HTERT RPE-1 (cell line): ENCODE results near the gene STYX.

Experiments used
- in situ Hi-C: fragments of 300-500 bp; cut with MboI; formaldehyde crosslinking; loops from 4 replicates; pipeline ENCODE4 v1.14.3; 2020; ENCODE audit warnings: low sequenced_read_pairs

The STYX gene, protein sequence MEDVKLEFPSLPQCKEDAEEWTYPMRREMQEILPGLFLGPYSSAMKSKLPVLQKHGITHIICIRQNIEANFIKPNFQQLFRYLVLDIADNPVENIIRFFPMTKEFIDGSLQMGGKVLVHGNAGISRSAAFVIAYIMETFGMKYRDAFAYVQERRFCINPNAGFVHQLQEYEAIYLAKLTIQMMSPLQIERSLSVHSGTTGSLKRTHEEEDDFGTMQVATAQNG

GRCh38 chr14:52729925-52730708 is at the start of gene STYX:
TSS of gene STYX (plus strand) at chr14:52730166. CDS start at chr14:52730475, 309 bp downstream.
- in situ Hi-C loops: no loop called here

DNA sequence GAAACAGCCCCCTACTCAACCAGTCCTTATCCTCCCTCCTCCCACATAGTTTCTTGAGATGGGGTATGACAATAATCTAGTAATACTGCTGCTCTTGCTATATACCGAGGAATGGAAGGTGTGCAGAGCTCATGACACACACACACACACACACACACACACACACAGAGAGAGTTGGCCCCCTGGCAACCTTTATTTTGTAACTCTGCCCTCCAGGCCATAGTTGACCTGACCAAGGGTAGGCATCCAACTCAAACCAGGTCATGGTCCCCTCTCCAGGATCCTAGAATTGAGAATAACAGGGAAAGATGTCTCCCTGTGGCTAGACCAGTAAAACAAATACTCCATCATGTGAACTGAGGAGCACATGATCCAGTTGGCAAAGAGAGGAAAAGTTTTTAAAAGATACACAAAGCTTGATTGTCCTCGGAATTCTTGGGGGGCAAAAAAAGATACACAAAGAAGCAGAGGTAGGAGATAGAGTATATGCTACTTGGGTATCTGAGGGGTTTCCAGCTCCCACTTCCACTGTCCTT is 45.9 kb upstream of the STYX start:
- in situ Hi-C loops: no loop called here

DNA sequence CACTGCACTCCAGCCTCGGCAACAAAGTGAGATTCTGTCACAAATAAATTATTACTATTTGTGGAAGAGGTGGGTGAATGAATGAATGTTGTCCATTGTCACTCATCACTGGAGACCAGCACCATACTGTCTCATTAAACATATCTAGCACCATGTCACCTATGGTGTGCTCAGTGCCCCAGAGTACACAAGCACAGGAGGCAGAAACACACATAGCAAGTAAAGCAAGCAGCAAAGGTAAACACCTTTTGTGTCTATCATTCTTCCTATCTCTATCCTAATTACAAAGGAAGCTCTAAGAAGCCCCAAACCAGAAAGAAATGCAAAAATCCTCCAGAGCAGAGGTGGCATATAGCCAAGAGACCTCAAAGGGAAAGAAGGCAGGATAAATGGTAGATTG is 43.8 kb upstream of the STYX start:
- in situ Hi-C loops: no loop called here

DNA sequence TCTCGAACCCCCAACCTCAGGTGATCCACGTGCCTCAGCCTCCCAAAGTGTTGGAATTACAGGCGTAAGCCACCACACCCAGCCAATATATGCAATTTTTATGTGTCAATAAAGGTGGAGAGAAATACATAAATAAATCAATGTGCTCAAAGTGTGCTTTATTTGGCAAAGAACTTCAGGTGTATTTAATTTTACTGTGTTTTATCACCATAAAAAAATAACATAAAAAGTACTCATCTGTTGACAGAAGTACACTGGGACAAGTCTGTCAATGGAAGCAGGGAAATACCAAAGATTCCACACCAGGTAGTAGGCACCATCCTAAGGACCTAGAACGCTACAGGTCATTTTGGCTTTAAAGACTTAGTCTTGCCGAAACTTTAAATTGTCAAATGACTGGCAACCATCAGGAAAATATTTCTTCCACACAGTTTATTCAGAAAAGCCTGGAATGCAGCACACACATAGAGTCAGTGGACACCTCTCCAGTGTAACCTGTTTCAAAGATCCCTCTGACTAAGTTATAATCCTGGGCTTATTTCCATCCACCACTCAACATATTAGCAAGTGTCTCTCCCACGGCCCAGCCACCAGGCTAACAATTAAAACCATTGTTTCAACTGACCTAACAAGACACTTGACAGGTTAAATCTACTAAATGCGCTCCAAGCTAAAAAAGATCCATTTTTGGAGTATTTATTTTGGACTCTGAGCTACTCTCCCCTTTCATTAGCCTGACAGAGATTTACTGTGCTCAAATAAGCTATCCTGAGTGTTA is 38.8 kb upstream of the STYX start:
- in situ Hi-C loops: no loop called here

DNA sequence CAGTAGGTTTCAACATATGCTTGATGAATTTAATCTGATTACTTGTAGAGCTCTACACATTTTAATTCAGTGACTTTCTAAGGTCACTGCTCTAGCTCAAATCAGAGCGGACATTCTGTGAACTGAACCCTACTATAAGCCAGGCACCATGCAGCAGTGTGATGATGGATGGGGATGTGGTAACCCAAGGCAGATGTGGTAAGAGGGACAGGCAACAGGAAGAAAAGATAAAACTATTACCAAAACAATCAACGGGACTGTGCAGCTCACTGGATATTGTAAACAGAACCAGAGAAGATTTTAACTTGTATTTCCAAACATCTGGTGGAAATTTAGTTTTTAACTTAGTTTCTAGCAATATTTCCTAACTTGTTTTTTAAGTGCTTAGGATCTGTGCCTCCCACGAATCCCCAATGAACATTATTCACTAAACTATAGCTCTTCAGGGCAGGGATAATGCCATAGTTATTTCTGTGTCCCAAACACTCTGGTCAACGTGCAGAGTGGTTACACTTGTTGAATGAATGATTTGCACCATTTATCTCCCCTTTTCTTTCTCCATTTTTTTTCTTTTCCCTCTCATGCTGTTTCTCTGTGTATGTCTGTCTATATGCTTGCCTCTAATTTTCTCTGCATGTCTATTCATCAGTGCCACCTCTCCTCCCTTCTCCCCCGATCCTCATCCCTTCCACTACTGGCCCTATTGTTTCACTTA is 37.6 kb upstream of the STYX start:
- in situ Hi-C loops: no loop called here

DNA sequence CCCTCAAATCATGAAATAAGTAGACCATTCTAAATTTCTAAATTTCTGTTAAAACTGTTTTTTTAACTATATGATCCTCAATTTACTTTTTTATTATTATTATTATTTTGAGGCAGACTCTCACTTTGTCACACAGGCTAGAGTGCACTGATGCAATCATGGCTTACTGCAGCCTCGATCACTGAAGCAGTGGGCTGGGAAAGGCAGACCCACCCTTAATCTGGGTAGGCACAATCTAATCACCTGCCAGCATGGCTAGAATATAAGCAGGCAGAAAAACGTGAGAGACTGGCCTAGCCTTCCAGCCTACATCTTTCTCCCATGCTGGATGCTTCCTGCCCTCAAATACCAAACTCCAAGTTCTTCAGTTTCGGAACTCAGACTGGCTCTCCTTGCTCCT is 36.9 kb upstream of the STYX start:
- in situ Hi-C loops: no loop called here

DNA sequence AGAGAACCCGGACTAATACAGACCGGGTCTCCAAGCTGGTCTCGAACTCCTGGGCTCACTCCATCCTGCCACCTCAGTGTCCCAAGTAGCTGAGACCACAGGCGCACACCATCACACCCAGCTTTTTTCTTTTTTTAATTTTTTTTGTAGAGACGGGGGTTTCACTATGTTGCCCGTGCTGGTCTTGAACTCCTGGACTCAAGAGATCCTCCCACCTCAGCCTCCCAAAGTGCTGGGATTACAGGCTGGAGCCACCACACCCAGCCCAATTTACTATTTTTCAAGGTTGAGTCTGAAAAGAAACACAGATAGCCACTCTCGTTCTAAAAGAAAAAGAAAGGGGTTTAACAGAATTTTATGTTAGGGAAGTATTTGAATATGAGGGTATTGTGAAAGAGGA is 36.4 kb upstream of the STYX start:
- in situ Hi-C loops: no loop called here

DNA sequence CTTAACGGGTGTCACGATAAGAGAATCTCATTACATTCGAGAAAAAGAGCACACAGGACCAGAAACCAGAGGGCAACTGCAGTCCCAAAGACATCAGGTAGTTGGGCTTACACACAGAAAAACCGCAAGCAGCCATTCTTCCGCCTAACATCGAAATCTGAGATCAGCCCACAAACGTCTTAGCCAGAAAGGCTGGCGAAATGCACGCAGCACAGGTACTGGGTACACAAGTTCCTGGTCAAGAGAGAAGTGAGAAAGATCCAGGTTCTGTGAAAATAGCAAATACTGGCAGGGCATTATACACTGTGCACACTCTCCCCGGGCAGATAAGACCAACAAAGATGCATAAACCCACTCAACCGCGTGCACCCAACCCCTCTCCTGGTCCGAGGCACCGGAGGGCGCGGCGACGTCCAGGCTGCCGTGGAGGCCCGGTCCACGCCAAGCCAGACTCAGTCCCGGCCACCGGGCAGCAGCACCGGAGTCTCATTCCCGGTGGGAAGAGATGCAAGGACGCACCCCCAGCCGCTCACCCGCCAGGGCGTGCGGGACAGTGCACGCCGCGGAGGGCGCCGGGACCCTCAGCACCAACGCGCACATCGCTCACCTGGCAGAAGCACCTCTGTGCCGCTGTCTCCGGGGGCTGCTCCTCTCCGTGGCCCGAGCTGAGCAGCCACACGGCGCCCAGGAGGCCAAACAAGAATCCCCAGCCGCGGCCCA is 35.0 kb upstream of the STYX start:
- in situ Hi-C loops: no loop called here

GRCh38 chr14:52695481-52696091 is 34.4 kb upstream of the STYX start, which contains the start of gene ERO1A:
TSS of gene ERO1A (minus strand) at chr14:52695558. CDS start at chr14:52695481, 77 bp downstream.
- in situ Hi-C loops: no loop called here

DNA sequence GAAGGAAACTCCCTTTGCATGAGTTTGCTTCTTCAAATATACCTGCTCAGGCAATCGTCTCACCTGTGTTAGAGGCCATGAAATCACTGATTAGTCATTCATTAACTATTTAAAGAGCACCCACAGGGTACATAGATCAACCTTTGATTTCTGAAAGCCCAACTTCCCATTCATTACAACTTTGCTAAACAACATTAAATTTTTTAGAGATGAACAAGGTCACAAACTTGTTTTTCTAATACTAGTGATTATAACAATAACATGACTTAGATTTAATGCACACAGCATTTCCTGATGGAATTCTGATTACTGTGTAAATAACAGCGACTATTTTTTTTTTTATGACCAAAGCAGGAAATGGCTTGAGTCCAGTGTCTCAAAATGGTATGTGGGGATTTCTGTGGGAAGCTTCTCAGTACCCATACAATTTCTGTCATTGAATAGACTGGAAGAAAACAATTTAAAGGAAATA is 29.2 kb upstream of the STYX start:
- in situ Hi-C loops: no loop called here

DNA sequence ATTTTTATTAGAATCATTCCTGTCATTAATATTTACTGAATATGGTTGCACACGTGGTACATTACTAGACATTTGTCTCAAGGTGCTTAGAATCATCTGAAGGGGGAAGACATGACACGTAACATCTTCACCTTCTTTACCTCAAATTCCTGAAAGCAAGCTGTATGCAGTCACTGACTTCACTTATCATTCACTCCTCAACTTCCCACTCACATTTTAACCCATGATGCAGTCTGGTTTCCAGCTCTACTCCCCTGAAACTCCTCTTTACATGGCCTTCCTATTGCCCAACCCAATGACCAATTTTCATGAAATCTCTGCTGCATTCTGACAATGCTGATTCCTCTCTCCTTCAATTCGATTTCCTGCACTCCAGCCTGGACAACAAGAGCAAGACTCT is 28.7 kb upstream of the STYX start:
- in situ Hi-C loops: no loop called here

GRCh38 chr14:52703225-52703624 is 26.7 kb upstream of the STYX start:
- in situ Hi-C loops: no loop called here

DNA sequence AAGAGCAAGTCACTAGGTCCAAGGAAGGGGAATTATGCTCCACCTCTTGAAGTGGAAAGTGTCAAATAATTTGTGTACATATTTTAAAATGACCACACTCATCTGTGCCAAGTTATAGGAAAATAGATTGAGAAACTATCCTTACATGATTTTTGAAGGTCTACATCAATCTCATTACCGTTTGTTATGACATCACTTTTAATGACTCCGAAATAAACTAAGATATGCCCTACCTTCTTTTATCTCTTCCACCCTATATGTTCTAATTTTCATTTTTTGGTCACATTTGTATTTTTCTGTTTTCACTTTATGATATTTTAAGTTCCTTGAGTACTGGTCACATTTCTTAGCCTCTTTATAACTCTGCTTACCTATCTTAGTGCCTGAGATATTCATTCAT is 26.3 kb upstream of the STYX start:
- in situ Hi-C loops: no loop called here

DNA sequence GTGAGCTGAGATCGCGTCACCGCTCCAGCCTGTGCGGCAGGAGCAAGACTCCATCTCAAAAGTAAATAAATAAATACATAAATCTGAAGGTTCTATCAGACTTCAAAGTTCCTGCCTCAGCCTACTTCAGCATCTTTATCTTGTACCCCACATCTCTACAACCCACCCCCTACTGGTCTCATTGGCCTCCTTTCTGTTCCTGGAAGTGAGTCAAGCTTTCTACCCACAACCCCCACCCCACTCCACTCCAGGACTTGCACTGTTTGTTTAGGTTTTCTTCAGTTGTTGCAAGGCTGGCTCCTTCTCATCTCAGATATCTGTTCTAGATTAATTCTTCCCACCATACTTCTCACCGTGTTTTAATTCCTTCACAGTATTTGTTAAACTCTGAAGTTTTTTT is 23.7 kb upstream of the STYX start:
- in situ Hi-C loops: no loop called here

- in situ Hi-C loops: no loop called here
Measured at GRCh38 chr14:52706724-52707706, 23.0 kb upstream of the STYX start, which contains the start of gene PSMC6. TSS of gene PSMC6 (plus strand) at chr14:52707200. CDS start at chr14:52707220, 20 bp downstream.

DNA sequence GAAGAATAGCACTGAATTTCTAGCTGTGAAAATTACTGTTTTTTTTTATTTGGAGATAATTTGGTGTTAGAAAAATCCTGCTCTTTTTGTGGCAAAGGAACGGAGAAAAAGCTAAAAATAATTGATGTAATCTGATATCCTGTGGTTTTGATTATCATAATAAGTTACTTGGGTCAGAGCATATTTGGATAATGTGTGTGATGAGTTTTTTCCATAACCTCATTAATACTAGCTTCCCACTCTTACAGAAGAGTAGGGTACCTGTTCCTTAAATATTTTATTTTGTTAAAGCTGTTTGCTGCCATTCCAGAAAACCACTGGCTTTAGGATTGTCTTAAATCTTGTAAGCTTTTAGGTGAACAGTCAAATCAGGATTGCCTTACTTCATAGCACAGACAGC is 18.3 kb upstream of the STYX start:
- in situ Hi-C loops: no loop called here

DNA sequence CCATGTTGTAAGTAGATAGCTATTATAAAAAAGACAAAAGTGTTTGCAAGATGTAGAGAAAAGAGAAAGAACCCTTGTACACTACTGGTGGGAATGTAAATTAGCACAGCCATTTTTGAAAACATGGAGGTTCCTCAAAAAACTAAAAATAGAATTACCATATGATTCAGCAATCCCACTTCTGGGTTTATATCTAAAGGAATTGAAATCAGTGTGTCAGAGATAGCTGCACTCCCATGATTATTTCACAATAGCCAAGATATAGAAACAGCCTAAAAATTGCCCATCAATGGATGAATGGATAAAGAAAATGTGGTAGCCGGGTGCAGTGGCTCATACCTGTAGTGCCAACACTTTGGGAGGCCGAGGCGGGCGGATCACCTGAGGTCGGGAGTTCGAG is 13.8 kb upstream of the STYX start:
- in situ Hi-C loops: no loop called here
